GM12892 (cell line): ENCODE data around the gene BRD7.

Experiments
- DNase-seq: peaks from one replicate; pipeline ENCODE4 v3.0.0; 2011; ENCODE audit not compliant: insufficient read length
- FAIRE-seq: peaks from 2 replicates; lab custom pipeline; 2011; peaks lifted over from hg19 to GRCh38; lab: Jason Lieb, UNC
- POLR2A ChIP-seq: IDR thresholded peaks from 2 replicates; pipeline ENCODE4 v1.6.1; 2011; ENCODE audit warnings: low read depth, low read length, control low read depth
- POLR2AphosphoS5 ChIP-seq: IDR thresholded peaks from 2 replicates; pipeline ENCODE4 v1.6.1; 2011; ENCODE audit warnings: low read depth, low read length, control low read depth
- TAF1 ChIP-seq: IDR thresholded peaks from 2 replicates; pipeline ENCODE4 v1.6.1; 2011; ENCODE audit warnings: low read depth, mild to moderate bottlenecking, control low read depth, low read length, borderline replicate concordance

Gene BRD7

GRCh38 chr16:50324345-50324744 is 44.4 kb downstream of the BRD7 start:
- no peak for TF ChIP-seq TAF1
- no peak for TF ChIP-seq POLR2AphosphoS5
- TF ChIP-seq POLR2A, result no peak
- FAIRE-seq (no peak), DNase-seq (no peak)

GRCh38 chr16:50323335-50324011 is 45.3 kb downstream of the BRD7 start:
- TF ChIP-seq POLR2AphosphoS5 (no peak), TAF1 (no peak), POLR2A (no peak)
- DNase-seq, result no peak

GRCh38 chr16:50322333-50322732 is 46.5 kb downstream of the BRD7 start:
- TF ChIP-seq POLR2A (no peak), TAF1 (no peak), POLR2AphosphoS5 (no peak)
- FAIRE-seq, result no peak
- no peak for DNase-seq

More at GRCh38 chr16:50323335-50324011, 45.3 kb downstream of the BRD7 start:
- FAIRE-seq, result no peak

GRCh38 chr16:50320310-50320709 is 48.5 kb downstream of the BRD7 start:
- FAIRE-seq (no peak), DNase-seq (no peak)
- TF ChIP-seq POLR2A (no peak), TAF1 (no peak), POLR2AphosphoS5 (no peak)

GRCh38 chr16:50318796-50319578 is 49.8 kb downstream of the BRD7 start:
- DNase-seq, result no peak
- no peak for FAIRE-seq
- no peak for TF ChIP-seq POLR2A
- TF ChIP-seq POLR2AphosphoS5, result no peak
- TF ChIP-seq TAF1, result no peak

GRCh38 chr16:50316848-50317630 is 51.7 kb downstream of the BRD7 start:
- TF ChIP-seq POLR2AphosphoS5 (no peak), TAF1 (no peak), POLR2A (no peak)
- no peak for FAIRE-seq
- DNase-seq, result no peak

- DNase-seq (no peak), FAIRE-seq (no peak)
- no peak for TF ChIP-seq POLR2A
- TF ChIP-seq POLR2AphosphoS5, result no peak
- no peak for TF ChIP-seq TAF1
Observed at GRCh38 chr16:50316102-50316847, 52.5 kb downstream of the BRD7 start.

GRCh38 chr16:50315346-50315997 is 53.3 kb downstream of the BRD7 start:
- DNase-seq (no peak), FAIRE-seq (no peak)
- TF ChIP-seq TAF1 (no peak), POLR2A (peak; percentile 35; the same call in 1 of the 2 replicates)

- TF ChIP-seq TAF1 (no peak), POLR2AphosphoS5 (no peak), POLR2A (no peak)
- FAIRE-seq (no peak), DNase-seq (no peak)
Observed at GRCh38 chr16:50314665-50315064, 54.1 kb downstream of the BRD7 start.

GRCh38 chr16:50313596-50314478 is 55.0 kb downstream of the BRD7 start:
- DNase-seq (peak; percentile 21), FAIRE-seq (no peak)
- TF ChIP-seq POLR2A, result no peak
- TF ChIP-seq TAF1, result no peak
- TF ChIP-seq POLR2AphosphoS5, result no peak
